Naive thymus-derived CD8-positive, alpha-beta T cell (primary cell): ENCODE measurements around the gene DGLUCY. TPM values are rescaled to one million over a fixed set of nuclear protein-coding genes. Genes with fewer than 3 reads are reported as not detected.
"Not testable (repeated sequence)": the region's sequence is repeated elsewhere in the genome, so short reads cannot be mapped to it uniquely, and the experiment has no call there.

ENCODE experiments used
- ATAC-seq, 2 donors: fragments of 150-1000 bp; cut with Tn5 transposase in 1 of 2; sonication (Bioruptor Pico), chemical (Tn5 transposase) in 1 of 2; 1 replicate in 1 of 2; 2 replicates in 1 of 2; pipeline ENCODE4 v1.10.0; 2021; ENCODE audit warnings: mild to moderate bottlenecking in 2 of 2, moderate library complexity in 2 of 2
- POLR2A ChIA-PET: fragments of 350-600 bp; sonication (Branson Sonifier 250); formaldehyde crosslinking; loops from one replicate; lab custom pipeline; 2021; ENCODE audit warnings: antibody characterized with exemption; lab: Charles Lee
- DNase-seq, 10 donors: peaks; one replicate each; pipeline versions ENCODE4 v3.0.0 to v3.0.0-alpha.2; 2020 to 2022
- H3K27ac Mint-ChIP-seq, 10 donors: one replicate each; pipeline ENCODE4 v1.8.0; 2020 to 2022; ENCODE audit warnings: mild to moderate bottlenecking in 10 of 10, mixed read lengths in 10 of 10, moderate library complexity in 4 of 10, inconsistent platforms in 1 of 10
- H3K27me3 Mint-ChIP-seq, 5 donors: one replicate each; pipeline ENCODE4 v1.8.0; 2021 to 2022; ENCODE audit warnings: mixed read lengths in 5 of 5
- H3K36me3 Mint-ChIP-seq, 3 donors: one replicate each; pipeline ENCODE4 v1.8.0; 2020 to 2022; ENCODE audit warnings: mixed read lengths in 3 of 3, mild to moderate bottlenecking in 2 of 3, inconsistent platforms in 1 of 3
- H3K4me1 Mint-ChIP-seq, 4 donors: one replicate each; pipeline ENCODE4 v1.8.0; 2021 to 2022; ENCODE audit warnings: mixed read lengths in 4 of 4
- H3K4me3 Mint-ChIP-seq, 10 donors: one replicate each; pipeline ENCODE4 v1.8.0; 2020 to 2022; ENCODE audit warnings: mild to moderate bottlenecking in 10 of 10, mixed read lengths in 10 of 10, moderate library complexity in 6 of 10, inconsistent platforms in 1 of 10
- H3K9me3 Mint-ChIP-seq, 9 donors: one replicate each; pipeline ENCODE4 v1.8.0; 2020 to 2022; ENCODE audit warnings: mixed read lengths in 9 of 9, mild to moderate bottlenecking in 3 of 9, inconsistent platforms in 1 of 9, moderate library complexity in 1 of 9
- polyA plus RNA-seq, 3 donors: library from polyadenylated mRNA; unstranded; fragments of 300-500 nt; fragmentation: Illumina TruSeq; gene quantifications; one replicate each; pipeline ENCODE4 v1.2.3, GENCODE V29; 2021
- total RNA-seq, 8 experiments: library from RNA in 2 of 8; stranded (reverse) in 2 of 8; gene quantifications; one replicate each; pipeline ENCODE4 v1.2.3 and lab custom pipeline; 2021 to 2026

Gene DGLUCY
- total and polyA plus RNA-seq, 5 experiments from 2014 or later: 24.9 to 83.9 (median 38.5) TPM

GRCh38 chr14:91245029-91245428 lies 131.2 kb downstream of the DGLUCY start:
- Mint-ChIP-seq H3K27me3 (no peaks in the 10 kb centered on the region), H3K27ac (peak overlapping the region; percentile 87 to 99 (median 96)), H3K36me3 (peaks cover 0 to 5% (median 2%) of the 10 kb centered on the region in 3 donors), H3K4me3 (peak overlapping the region; percentile 70 to 90 (median 84)), H3K9me3 (peaks cover 0 to 9% (median 4%) of the 10 kb centered on the region in 9 donors), H3K4me1 (peaks cover 51 to 91% (median 79%) of the 10 kb centered on the region in 4 donors)
- POLR2A ChIA-PET: interaction anchor here (0.7 to 6.2 kb wide), 13 partner anchors 7 to 170 kb away, joined by 3 to 86 read pairs (median 4); no protein-coding TSS in a partner anchor
- ATAC-seq: peak; percentile 26 to 68
- DNase-seq: peak in 9 of 10 donors; percentile 46 to 87 (median 73)

- DNase-seq, H3K36me3 Mint-ChIP-seq, H3K9me3 Mint-ChIP-seq, H3K27me3 Mint-ChIP-seq, ATAC-seq: not testable (repeated sequence)
- POLR2A ChIA-PET: interaction anchor here (0.7 to 6.2 kb wide), 9 partner anchors 9 to 167 kb away, joined by 3 to 86 read pairs (median 5); no protein-coding TSS in a partner anchor
- peak overlapping the region; percentile 51 to 90 (median 78) for H3K4me3 Mint-ChIP-seq
- H3K27ac Mint-ChIP-seq: peak overlapping the region; percentile 87 to 99 (median 96)
- peaks cover 57 to 93% (median 83%) of the 10 kb centered on the region in 4 donors for H3K4me1 Mint-ChIP-seq
Observed at GRCh38 chr14:91245616-91246015, 131.7 kb downstream of the DGLUCY start.

GRCh38 chr14:91246051-91246852 lies 132.4 kb downstream of the DGLUCY start:
- peak; percentile 39 to 92 (median 75) for DNase-seq
- H3K4me3 Mint-ChIP-seq: peak overlapping the region; percentile 51 to 90 (median 75)
- peaks cover 0 to 5% (median 2%) of the 10 kb centered on the region in 3 donors for H3K36me3 Mint-ChIP-seq
- peaks cover 54 to 92% (median 84%) of the 10 kb centered on the region in 4 donors for H3K4me1 Mint-ChIP-seq
- H3K9me3 Mint-ChIP-seq: peaks cover 0 to 9% (median 4%) of the 10 kb centered on the region in 9 donors
- peak; percentile 67 to 72 for ATAC-seq
- peak overlapping the region; percentile 87 to 99 (median 96) for H3K27ac Mint-ChIP-seq
- H3K27me3 Mint-ChIP-seq: no peaks in the 10 kb centered on the region
- POLR2A ChIA-PET: interaction anchor here (0.6 to 6.2 kb wide), 9 partner anchors 9 to 149 kb away, joined by 3 to 86 read pairs (median 4); no protein-coding TSS in a partner anchor

- Mint-ChIP-seq H3K36me3 (peaks cover 0 to 5% (median 2%) of the 10 kb centered on the region in 3 donors), H3K27ac (peak overlapping the region; percentile 81 to 91 (median 90)), H3K4me1 (peaks cover 33 to 82% (median 74%) of the 10 kb centered on the region in 4 donors), H3K27me3 (no peaks in the 10 kb centered on the region), H3K9me3 (peaks cover 0 to 9% (median 4%) of the 10 kb centered on the region in 9 donors), H3K4me3 (peak overlapping the region; percentile 22 to 77 (median 50))
- peak in 1 of 2 donors; percentile 13 for ATAC-seq
- POLR2A ChIA-PET: interaction anchor here (0.5 to 1.4 kb wide), 5 partner anchors 12 to 67 kb away, joined by 3 to 9 read pairs (median 4); no protein-coding TSS in a partner anchor
- DNase-seq: peak in 2 of 10 donors; percentile 39 to 49
Observed at GRCh38 chr14:91249841-91250616, 136.2 kb downstream of the DGLUCY start.

- Mint-ChIP-seq H3K27me3 (no peaks in the 10 kb centered on the region), H3K4me1 (peaks cover 32 to 81% (median 75%) of the 10 kb centered on the region in 4 donors), H3K9me3 (peaks cover 0 to 9% (median 3%) of the 10 kb centered on the region in 9 donors), H3K4me3 (peak overlapping the region in 7 of 10 donors; percentile 4 to 77 (median 60)), H3K36me3 (peaks cover 0 to 5% (median 2%) of the 10 kb centered on the region in 3 donors), H3K27ac (peak overlapping the region in 8 of 10 donors; percentile 26 to 91 (median 88))
- ATAC-seq (no peak), DNase-seq (no peak)
- POLR2A ChIA-PET: interaction anchor here (1.1 to 2.3 kb wide), 2 partner anchors 22 to 33 kb away, joined by 3 to 10 read pairs; no protein-coding TSS in a partner anchor
Observed at GRCh38 chr14:91250912-91251311, 137.0 kb downstream of the DGLUCY start.

GRCh38 chr14:91252871-91253794 lies 139.3 kb downstream of the DGLUCY start:
- peak in 5 of 10 donors; percentile 31 to 44 (median 40) for DNase-seq
- H3K4me1 Mint-ChIP-seq: peaks cover 31 to 79% (median 74%) of the 10 kb centered on the region in 4 donors
- POLR2A ChIA-PET: interaction anchor here (0.7 to 3.0 kb wide), 6 partner anchors 8 to 51 kb away, joined by 3 to 23 read pairs (median 6); partner anchors contain the start of gene GPR68
- no peaks in the 10 kb centered on the region for H3K36me3 Mint-ChIP-seq
- H3K27ac Mint-ChIP-seq: peak overlapping the region in 6 of 10 donors; percentile 35 to 87 (median 58)
- ATAC-seq: peak; percentile 29 to 48
- H3K4me3 Mint-ChIP-seq: peak overlapping the region; percentile 58 to 84 (median 76)
- H3K27me3 Mint-ChIP-seq: no peaks in the 10 kb centered on the region
- H3K9me3 Mint-ChIP-seq: no peaks in the 10 kb centered on the region

- peak overlapping the region; percentile 45 to 89 (median 84) for H3K27ac Mint-ChIP-seq
- no peaks in the 10 kb centered on the region for H3K9me3 Mint-ChIP-seq
- H3K4me3 Mint-ChIP-seq: peak overlapping the region; percentile 75 to 84 (median 82)
- DNase-seq: peak in 1 of 10 donors; percentile 11
- H3K4me1 Mint-ChIP-seq: peaks cover 33 to 78% (median 69%) of the 10 kb centered on the region in 4 donors
- H3K36me3 Mint-ChIP-seq: no peaks in the 10 kb centered on the region
- H3K27me3 Mint-ChIP-seq: no peaks in the 10 kb centered on the region
- POLR2A ChIA-PET: interaction anchor here (3.0 kb wide), 1 partner anchor 9 kb away, joined by 17 read pairs; the partner anchor contains the start of gene GPR68
- ATAC-seq: peak in 1 of 2 donors; percentile 10
Observed at GRCh38 chr14:91253795-91254323, 140.0 kb downstream of the DGLUCY start.

- POLR2A ChIA-PET: interaction anchor here (0.5 to 3.0 kb wide), 3 partner anchors 9 to 231 kb away, joined by 3 to 17 read pairs (median 4); partner anchors contain the start of gene GPR68
- Mint-ChIP-seq H3K9me3 (no peaks in the 10 kb centered on the region), H3K27me3 (no peaks in the 10 kb centered on the region), H3K4me1 (peaks cover 33 to 76% (median 67%) of the 10 kb centered on the region in 4 donors), H3K4me3 (peak overlapping the region; percentile 75 to 84 (median 82)), H3K27ac (peak overlapping the region; percentile 45 to 89 (median 84)), H3K36me3 (no peaks in the 10 kb centered on the region)
- DNase-seq (peak in 3 of 10 donors; percentile 33 to 52 (median 45)), ATAC-seq (peak; percentile 31 to 57)
Observed at GRCh38 chr14:91254461-91254860, 140.6 kb downstream of the DGLUCY start.

GRCh38 chr14:91255026-91255695 lies 141.3 kb downstream of the DGLUCY start:
- Mint-ChIP-seq H3K4me1 (peaks cover 26 to 69% (median 60%) of the 10 kb centered on the region in 4 donors), H3K27me3 (no peaks in the 10 kb centered on the region), H3K9me3 (no peaks in the 10 kb centered on the region), H3K36me3 (no peaks in the 10 kb centered on the region), H3K27ac (peak overlapping the region in 9 of 10 donors; percentile 41 to 87 (median 81)), H3K4me3 (peak overlapping the region in 9 of 10 donors; percentile 78 to 84 (median 83))
- POLR2A ChIA-PET: interaction anchor here (0.9 to 3.0 kb wide), 2 partner anchors 9 to 10 kb away, joined by 3 to 17 read pairs; partner anchors contain the start of gene GPR68
- DNase-seq (no peak), ATAC-seq (peak in 1 of 2 donors; percentile 4)

GRCh38 chr14:91256661-91257060 lies 142.8 kb downstream of the DGLUCY start:
- POLR2A ChIA-PET: interaction anchor here (3.0 kb wide), 1 partner anchor 12 kb away, joined by 17 read pairs; the partner anchor contains the start of gene GPR68
- Mint-ChIP-seq H3K36me3 (peaks cover 0 to 2% (median 0%) of the 10 kb centered on the region in 3 donors), H3K9me3 (peaks cover 0 to 4% (median 0%) of the 10 kb centered on the region in 9 donors), H3K27me3 (no peaks in the 10 kb centered on the region), H3K4me1 (peaks cover 23 to 65% (median 53%) of the 10 kb centered on the region in 4 donors), H3K27ac (peak overlapping the region in 1 of 10 donors; percentile 48), H3K4me3 (peak overlapping the region in 1 of 10 donors; percentile 7)
- ATAC-seq: no peak
- DNase-seq: no peak
